ENCODE results near the gene KAZN. TPM values are rescaled to one million over a fixed set of nuclear protein-coding genes. Genes with fewer than 3 reads are reported as not detected.
A peak's percentile ranks its signal among the peaks of the same experiment; 100 is the strongest.

Gene KAZN
- total and polyA plus RNA-seq, 8 donors, result 1.2 to 50.7 (median 6.8) TPM

DNA sequence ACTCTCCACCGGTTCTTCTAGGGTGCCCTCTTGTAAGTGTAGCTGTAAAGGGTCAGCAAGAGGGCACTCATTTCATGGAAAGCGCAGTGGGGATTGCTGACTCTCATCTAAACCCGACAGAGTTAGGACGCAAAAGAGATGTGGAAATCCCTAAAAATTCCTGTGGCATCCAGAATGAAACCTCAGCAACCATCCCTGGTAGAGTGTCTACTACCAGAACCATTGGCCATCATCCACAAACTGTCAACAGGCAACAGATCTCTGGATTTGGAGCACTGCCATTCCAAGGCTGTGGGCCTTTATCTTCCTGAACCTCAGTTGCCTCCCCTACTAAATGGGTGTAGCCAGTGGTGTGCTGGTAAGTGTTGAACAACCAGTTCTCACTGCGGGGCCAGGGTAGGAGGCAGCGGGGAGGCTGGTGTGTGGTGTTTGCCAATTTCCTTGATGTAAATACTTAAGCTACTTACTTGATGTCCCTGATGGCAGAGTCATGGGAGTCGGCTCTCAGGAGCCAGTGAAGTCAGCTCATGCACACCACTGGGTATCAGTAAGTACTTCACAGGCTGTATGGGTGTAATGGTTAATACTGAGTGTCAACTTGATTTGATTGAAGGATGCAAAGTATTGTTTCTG, 195.8 kb downstream of the KAZN start:
- H3K9me3 ChIP-seq, result no peaks in the 10 kb centered on the region
- DNase-seq, result no peak
- no peaks in the 10 kb centered on the region for H3K36me3 ChIP-seq
- TF ChIP-seq EP300 (IDR thresholded peaks at IDR 0.05) (no peak), POLR2A (IDR thresholded peaks at IDR 0.05) (no peak), POLR2AphosphoS5 (IDR thresholded peaks at IDR 0.05) (no peak)
- TF ChIP-seq, protein P1, sequence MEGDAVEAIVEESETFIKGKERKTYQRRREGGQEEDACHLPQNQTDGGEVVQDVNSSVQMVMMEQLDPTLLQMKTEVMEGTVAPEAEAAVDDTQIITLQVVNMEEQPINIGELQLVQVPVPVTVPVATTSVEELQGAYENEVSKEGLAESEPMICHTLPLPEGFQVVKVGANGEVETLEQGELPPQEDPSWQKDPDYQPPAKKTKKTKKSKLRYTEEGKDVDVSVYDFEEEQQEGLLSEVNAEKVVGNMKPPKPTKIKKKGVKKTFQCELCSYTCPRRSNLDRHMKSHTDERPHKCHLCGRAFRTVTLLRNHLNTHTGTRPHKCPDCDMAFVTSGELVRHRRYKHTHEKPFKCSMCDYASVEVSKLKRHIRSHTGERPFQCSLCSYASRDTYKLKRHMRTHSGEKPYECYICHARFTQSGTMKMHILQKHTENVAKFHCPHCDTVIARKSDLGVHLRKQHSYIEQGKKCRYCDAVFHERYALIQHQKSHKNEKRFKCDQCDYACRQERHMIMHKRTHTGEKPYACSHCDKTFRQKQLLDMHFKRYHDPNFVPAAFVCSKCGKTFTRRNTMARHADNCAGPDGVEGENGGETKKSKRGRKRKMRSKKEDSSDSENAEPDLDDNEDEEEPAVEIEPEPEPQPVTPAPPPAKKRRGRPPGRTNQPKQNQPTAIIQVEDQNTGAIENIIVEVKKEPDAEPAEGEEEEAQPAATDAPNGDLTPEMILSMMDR (IDR thresholded peaks at IDR 0.05), result no peak
- H3K27ac ChIP-seq, result peak overlapping the region in 1 of 5 donors; percentile 20
- no peaks in the 10 kb centered on the region for H3K27me3 ChIP-seq
- 77 to 86% (median 80%) methylated on average over 7 of the region's 7 CpGs for WGBS, 5 donors
- H3K4me3 ChIP-seq, result no peak overlapping the region
- intact Hi-C loops (cut with DNase I; ENCODE audit: low total_unique reads), result no loop called here
- peaks cover 0 to 10% (median 7%) of the 10 kb centered on the region in 4 donors for H3K4me1 ChIP-seq

DNA sequence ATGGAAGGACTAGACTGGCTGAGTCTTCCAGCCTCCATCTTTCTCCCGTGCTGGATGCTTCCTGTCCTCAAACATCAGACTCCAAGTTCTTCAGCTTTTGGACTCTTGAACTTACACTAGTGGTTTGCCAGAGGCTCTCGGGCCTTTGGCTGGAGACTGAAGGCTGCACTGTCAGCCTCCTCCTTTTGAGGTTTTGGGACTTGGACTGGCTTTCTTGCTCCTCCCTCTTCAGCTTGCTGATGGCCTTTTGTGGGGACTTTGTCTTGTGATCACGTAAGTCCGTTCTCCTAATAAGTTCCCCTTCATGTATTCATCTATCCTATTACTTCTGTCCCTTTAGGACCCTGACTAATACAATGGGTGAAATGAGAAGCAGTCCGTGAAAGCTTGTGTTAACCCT, 196.4 kb downstream of the KAZN start:
- Histone ChIP-seq H3K4me3 (no peak overlapping the region), H3K27ac (no peak overlapping the region), H3K4me1 (peaks cover 0 to 10% (median 7%) of the 10 kb centered on the region in 4 donors), H3K36me3 (no peaks in the 10 kb centered on the region), H3K9me3 (no peaks in the 10 kb centered on the region), H3K27me3 (no peaks in the 10 kb centered on the region)
- no peak for TF ChIP-seq POLR2AphosphoS5 (IDR thresholded peaks at IDR 0.05)
- TF ChIP-seq, protein P1 (IDR thresholded peaks at IDR 0.05), result no peak
- TF ChIP-seq EP300 (IDR thresholded peaks at IDR 0.05), result no peak
- no peak for TF ChIP-seq POLR2A (IDR thresholded peaks at IDR 0.05)
- DNase-seq, result no peak
- intact Hi-C loops (cut with DNase I; ENCODE audit: low total_unique reads), result no loop called here
- 77 to 89% (median 87%) methylated on average over 5 of the region's 5 CpGs for WGBS, 5 donors

DNA sequence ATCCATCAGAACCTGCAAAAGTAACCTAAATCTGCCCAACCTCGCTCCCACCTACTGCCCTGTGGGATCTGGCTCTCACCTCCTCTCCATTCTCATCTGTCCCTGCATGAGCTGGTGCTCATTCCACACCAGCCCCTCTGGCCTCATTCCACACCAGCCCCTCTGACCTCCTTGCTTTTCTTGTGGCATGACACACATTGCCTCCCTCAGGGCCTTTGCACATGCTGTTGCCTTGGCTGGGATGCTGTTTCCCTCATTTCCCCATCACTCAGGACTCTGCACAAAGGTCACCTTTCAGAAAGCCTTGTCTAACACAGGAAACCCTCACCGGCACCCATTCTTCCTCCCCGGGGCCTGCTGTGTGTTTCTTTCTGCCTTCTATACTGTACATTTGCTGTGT, 197.1 kb downstream of the KAZN start:
- DNase-seq, result no peak
- H3K27me3 ChIP-seq, result no peaks in the 10 kb centered on the region
- TF ChIP-seq, protein P1 (IDR thresholded peaks at IDR 0.05), result no peak
- TF ChIP-seq EP300 (IDR thresholded peaks at IDR 0.05), result no peak
- no peak for TF ChIP-seq POLR2A (IDR thresholded peaks at IDR 0.05)
- intact Hi-C loops (cut with DNase I; ENCODE audit: low total_unique reads), result no loop called here
- no peak overlapping the region for H3K4me3 ChIP-seq
- WGBS, 5 donors, result 83 to 93% (median 90%) methylated on average over 3 of the region's 3 CpGs
- H3K9me3 ChIP-seq, result no peaks in the 10 kb centered on the region
- no peak overlapping the region for H3K27ac ChIP-seq
- peaks cover 0 to 10% (median 7%) of the 10 kb centered on the region in 4 donors for H3K4me1 ChIP-seq
- H3K36me3 ChIP-seq, result no peaks in the 10 kb centered on the region

DNA sequence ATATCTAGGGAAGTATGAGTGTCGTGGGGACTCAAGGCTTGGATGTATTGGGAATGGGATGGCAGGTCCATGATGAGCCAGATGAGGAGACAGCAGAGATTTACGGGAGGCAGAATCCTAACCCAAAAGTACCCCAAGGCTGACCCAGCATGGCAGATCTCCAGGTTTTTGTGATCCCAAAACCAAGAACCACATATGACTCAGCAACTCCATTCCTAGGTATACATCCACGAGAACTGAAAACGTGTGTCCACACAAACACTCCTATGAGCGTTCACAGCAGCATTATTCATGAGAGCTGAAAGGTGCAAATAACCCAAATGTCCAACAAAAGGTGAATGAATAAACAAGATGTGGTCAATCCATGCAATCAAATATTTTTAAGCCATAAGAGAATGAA, 201.5 kb downstream of the KAZN start:
- H3K27ac ChIP-seq, result no peak overlapping the region
- TF ChIP-seq, protein P1 (IDR thresholded peaks at IDR 0.05), result no peak
- TF ChIP-seq POLR2A (IDR thresholded peaks at IDR 0.05), result no peak
- TF ChIP-seq POLR2AphosphoS5 (IDR thresholded peaks at IDR 0.05), result no peak
- TF ChIP-seq EP300 (IDR thresholded peaks at IDR 0.05), result no peak
- no peak for DNase-seq
- no peak overlapping the region for H3K4me3 ChIP-seq
- no peaks in the 10 kb centered on the region for H3K9me3 ChIP-seq
- H3K36me3 ChIP-seq, result no peaks in the 10 kb centered on the region
- H3K4me1 ChIP-seq, result no peaks in the 10 kb centered on the region
- WGBS, 5 donors, result 68 to 86% (median 80%) methylated on average over 5 of the region's 5 CpGs
- H3K27me3 ChIP-seq, result no peaks in the 10 kb centered on the region
- intact Hi-C loops (cut with DNase I; ENCODE audit: low total_unique reads), result no loop called here
